K562 (cell line): ENCODE measurements around the gene ZNF493. TPM values are rescaled to one million over a fixed set of nuclear protein-coding genes. Genes with fewer than 3 reads are reported as not detected.

Experiments used
- CCAR2 ChIP-seq: fragments of 200-400 bp; formaldehyde crosslinking; IDR thresholded peaks from 2 replicates; pipeline ENCODE4 v1.6.1; 2017; ENCODE audit warnings: mild to moderate bottlenecking, low read depth, low read length
- CEBPG ChIP-seq, 3 experiments: fragments of 200-800 bp in 1 of 3; sonication (Bioruptor generic) in 1 of 3; sonication (generic) in 1 of 3; formaldehyde crosslinking in 1 of 3; IDR thresholded peaks in 2 of 3; conservative IDR thresholded peaks in 1 of 3; 2 replicates each; pipeline versions ENCODE4 v1.6.1 to v1.8.0; 2016 to 2022; ENCODE audit warnings: missing compliant biosample characterization in 2 of 3, missing genetic modification characterization in 2 of 3, mild to moderate bottlenecking in 1 of 3, missing genetic modification reagents in 1 of 3
- EHMT2 ChIP-seq: fragments of 450-650 bp; IDR thresholded peaks from 2 replicates; pipeline ENCODE4 v1.6.1; 2018; ENCODE audit warnings: antibody characterized with exemption
- FOS ChIP-seq: IDR thresholded peaks from 3 replicates; pipeline ENCODE4 v1.6.1; 2011; ENCODE audit not compliant: insufficient read length; ENCODE audit errors: extremely low read depth
- NFIC ChIP-seq: fragments of 450-650 bp; IDR thresholded peaks from 2 replicates; pipeline ENCODE4 v1.6.1; 2017; ENCODE audit warnings: mild to moderate bottlenecking, inconsistent platforms
- SMAD3 ChIP-seq: fragments of 450-650 bp; formaldehyde crosslinking; conservative IDR thresholded peaks from 2 replicates; pipeline ENCODE4 v1.4.0; 2020; ENCODE audit warnings: mild to moderate bottlenecking
- STAG1 ChIP-seq: sonication (generic); formaldehyde crosslinking; IDR thresholded peaks from 2 replicates; pipeline ENCODE4 v1.5.0; 2020; ENCODE audit warnings: missing genetic modification reagents, borderline replicate concordance
- SUPT5H ChIP-seq: fragments of 450-650 bp; IDR thresholded peaks from 2 replicates; pipeline ENCODE4 v1.6.1; 2016
- YY1 ChIP-seq, 3 experiments: IDR thresholded peaks; 2 replicates each; pipeline ENCODE4 v1.6.1; 2011; ENCODE audit warnings: low read length in 2 of 3, mild to moderate bottlenecking in 2 of 3, moderate library complexity in 2 of 3, borderline replicate concordance in 1 of 3, control low read depth in 1 of 3, low read depth in 1 of 3; ENCODE audit not compliant: insufficient read depth in 3 of 3, insufficient replicate concordance in 2 of 3, control insufficient read depth in 1 of 3, insufficient read length in 1 of 3; ENCODE audit errors: extremely low read depth in 1 of 3
- ZFPM2 ChIP-seq: fragments of 250-450 bp; sonication (Bioruptor Pico); IDR thresholded peaks from 2 replicates; pipeline ENCODE4 v1.5.1; 2022; ENCODE audit warnings: mild to moderate bottlenecking
- ZNF76 ChIP-seq: fragments of 250-450 bp; sonication (Bioruptor Pico); IDR thresholded peaks from 2 replicates; pipeline ENCODE4 v1.4.0; 2020; ENCODE audit warnings: mild to moderate bottlenecking, moderate library complexity, borderline replicate concordance
- polyA plus RNA-seq, 8 experiments: library from polyadenylated mRNA; depleted of rRNA in 4 of 8; stranded (reverse) in 5 of 8; unstranded in 3 of 8; fragments of >200 nt; fragmentation: Nextera tagmentation in 2 of 8; fragmentation: Illumina TruSeq in 1 of 8; extraction: Ambion mirVana in 2 of 8; extraction: Trizol in 1 of 8; gene quantifications; 2 replicates each; pipeline versions ENCODE4 v1.2.1 to v1.2.3, GENCODE V29; 2011 to 2014; ENCODE audit warnings: inconsistent platforms in 1 of 8, missing spikeins in 1 of 8
- total RNA-seq, 7 experiments: library from RNA; depleted of rRNA in 6 of 7; stranded (reverse); fragments of >200 nt in 6 of 7; fragmentation: Illumina TruSeq in 2 of 7; extraction: Trizol in 2 of 7; gene quantifications; 2 replicates each; pipeline versions ENCODE4 v1.2.1 to v1.2.3, GENCODE V29; 2011 to 2021; ENCODE audit warnings: low replicate concordance in 1 of 7
- TF ChIP-seq, protein P1 (sequence below), 2 experiments: fragments of 450-650 bp; IDR thresholded peaks; 2 replicates each; pipeline ENCODE4 v1.6.1; 2018; ENCODE audit warnings: mild to moderate bottlenecking in 2 of 2, low read depth in 1 of 2; ENCODE audit not compliant: partially characterized antibody in 2 of 2
- TF ChIP-seq, protein P2 (sequence below), 2 experiments: fragments of 450-650 bp in 1 of 2; sonication (generic) in 1 of 2; formaldehyde crosslinking in 1 of 2; IDR thresholded peaks; 2 replicates each; pipeline versions ENCODE4 v1.7.1 to v1.9.0; 2016 to 2022; ENCODE audit warnings: inconsistent platforms in 1 of 2, mild to moderate bottlenecking in 1 of 2, missing genetic modification reagents in 1 of 2

ZNF493 gene
- total and polyA plus RNA-seq, 9 of the 15 experiments (the other 6 are each of a cell fraction or from before 2014, with no cell fraction given) = 5.0 to 18.6 (median 12.2) TPM

DNA sequence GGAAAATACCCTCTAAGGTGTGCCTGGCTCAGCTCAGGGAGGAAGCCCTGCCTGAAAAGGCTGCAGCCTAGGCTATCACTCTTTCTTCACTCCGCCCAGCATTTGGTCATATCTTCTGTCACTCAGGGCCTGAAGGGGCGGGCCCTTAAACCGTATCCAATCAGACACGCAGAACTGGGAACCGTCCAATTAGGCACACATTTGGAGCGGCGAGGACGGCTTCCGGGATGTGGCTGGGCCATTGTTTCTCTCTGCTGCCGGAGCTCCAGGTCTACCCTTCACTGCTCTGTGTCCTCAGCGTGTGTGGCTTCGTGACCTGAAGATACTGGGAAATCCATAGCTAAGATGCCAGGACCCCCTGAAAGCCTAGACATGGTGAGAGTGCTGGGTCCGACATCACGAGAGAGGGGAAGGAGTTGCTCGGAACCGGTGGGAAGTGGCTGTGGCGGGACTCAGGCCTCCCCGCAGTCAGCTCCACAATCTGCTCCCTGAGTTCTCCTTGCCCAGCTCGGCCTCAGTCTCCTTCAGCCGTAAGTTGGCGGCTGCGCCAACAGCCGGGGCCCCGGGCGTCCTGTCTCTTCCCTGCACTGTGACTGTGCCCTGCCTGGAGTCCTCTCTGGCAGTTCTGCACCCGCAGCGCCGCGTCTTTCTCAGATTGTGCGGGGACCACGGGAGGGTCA is at the start of gene ZNF493 (continued):
- TF ChIP-seq SMAD3 = no peak
- peak; percentile 86 for TF ChIP-seq FOS
- no peak for TF ChIP-seq ZFPM2 (CRISPR knock-in tag)
- no peak for TF ChIP-seq STAG1 (CRISPR knock-in tag)
- TF ChIP-seq SUPT5H = peak; percentile 86
- 0 out of 2 replicates have a peak, but pooled peaks have one; percentile 25 for TF ChIP-seq CEBPG (CRISPR knock-in tag; IDR thresholded peaks at IDR 0.05)
- no peak for TF ChIP-seq CEBPG (tag; conservative IDR thresholded peaks at IDR 0.05 in 1 of 2, IDR thresholded peaks at IDR 0.05 in 1 of 2)
- TF ChIP-seq, protein P1, sequence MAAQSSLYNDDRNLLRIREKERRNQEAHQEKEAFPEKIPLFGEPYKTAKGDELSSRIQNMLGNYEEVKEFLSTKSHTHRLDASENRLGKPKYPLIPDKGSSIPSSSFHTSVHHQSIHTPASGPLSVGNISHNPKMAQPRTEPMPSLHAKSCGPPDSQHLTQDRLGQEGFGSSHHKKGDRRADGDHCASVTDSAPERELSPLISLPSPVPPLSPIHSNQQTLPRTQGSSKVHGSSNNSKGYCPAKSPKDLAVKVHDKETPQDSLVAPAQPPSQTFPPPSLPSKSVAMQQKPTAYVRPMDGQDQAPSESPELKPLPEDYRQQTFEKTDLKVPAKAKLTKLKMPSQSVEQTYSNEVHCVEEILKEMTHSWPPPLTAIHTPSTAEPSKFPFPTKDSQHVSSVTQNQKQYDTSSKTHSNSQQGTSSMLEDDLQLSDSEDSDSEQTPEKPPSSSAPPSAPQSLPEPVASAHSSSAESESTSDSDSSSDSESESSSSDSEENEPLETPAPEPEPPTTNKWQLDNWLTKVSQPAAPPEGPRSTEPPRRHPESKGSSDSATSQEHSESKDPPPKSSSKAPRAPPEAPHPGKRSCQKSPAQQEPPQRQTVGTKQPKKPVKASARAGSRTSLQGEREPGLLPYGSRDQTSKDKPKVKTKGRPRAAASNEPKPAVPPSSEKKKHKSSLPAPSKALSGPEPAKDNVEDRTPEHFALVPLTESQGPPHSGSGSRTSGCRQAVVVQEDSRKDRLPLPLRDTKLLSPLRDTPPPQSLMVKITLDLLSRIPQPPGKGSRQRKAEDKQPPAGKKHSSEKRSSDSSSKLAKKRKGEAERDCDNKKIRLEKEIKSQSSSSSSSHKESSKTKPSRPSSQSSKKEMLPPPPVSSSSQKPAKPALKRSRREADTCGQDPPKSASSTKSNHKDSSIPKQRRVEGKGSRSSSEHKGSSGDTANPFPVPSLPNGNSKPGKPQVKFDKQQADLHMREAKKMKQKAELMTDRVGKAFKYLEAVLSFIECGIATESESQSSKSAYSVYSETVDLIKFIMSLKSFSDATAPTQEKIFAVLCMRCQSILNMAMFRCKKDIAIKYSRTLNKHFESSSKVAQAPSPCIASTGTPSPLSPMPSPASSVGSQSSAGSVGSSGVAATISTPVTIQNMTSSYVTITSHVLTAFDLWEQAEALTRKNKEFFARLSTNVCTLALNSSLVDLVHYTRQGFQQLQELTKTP (IDR thresholded peaks at IDR 0.05; ENCODE audit: low read depth in 1 of 2, partially characterized antibody in 2 of 2) = peak in 1 of 2 experiments; percentile 37
- TF ChIP-seq NFIC = no peak
- TF ChIP-seq ZNF76 (CRISPR knock-in tag) = no peak
- peak in 1 of 3 experiments; percentile 36 for TF ChIP-seq YY1 (IDR thresholded peaks at IDR 0.05; ENCODE audit: borderline replicate concordance in 1 of 3, control insufficient read depth in 1 of 3, extremely low read depth in 1 of 3, insufficient read depth in 3 of 3, insufficient read length in 1 of 3, insufficient replicate concordance in 2 of 3, low read depth in 1 of 3, low read length in 2 of 3)
- TF ChIP-seq EHMT2 = peak; percentile 66; the same call in 1 of the 2 replicates
- TF ChIP-seq CCAR2 = no peak
- TF ChIP-seq, protein P2, sequence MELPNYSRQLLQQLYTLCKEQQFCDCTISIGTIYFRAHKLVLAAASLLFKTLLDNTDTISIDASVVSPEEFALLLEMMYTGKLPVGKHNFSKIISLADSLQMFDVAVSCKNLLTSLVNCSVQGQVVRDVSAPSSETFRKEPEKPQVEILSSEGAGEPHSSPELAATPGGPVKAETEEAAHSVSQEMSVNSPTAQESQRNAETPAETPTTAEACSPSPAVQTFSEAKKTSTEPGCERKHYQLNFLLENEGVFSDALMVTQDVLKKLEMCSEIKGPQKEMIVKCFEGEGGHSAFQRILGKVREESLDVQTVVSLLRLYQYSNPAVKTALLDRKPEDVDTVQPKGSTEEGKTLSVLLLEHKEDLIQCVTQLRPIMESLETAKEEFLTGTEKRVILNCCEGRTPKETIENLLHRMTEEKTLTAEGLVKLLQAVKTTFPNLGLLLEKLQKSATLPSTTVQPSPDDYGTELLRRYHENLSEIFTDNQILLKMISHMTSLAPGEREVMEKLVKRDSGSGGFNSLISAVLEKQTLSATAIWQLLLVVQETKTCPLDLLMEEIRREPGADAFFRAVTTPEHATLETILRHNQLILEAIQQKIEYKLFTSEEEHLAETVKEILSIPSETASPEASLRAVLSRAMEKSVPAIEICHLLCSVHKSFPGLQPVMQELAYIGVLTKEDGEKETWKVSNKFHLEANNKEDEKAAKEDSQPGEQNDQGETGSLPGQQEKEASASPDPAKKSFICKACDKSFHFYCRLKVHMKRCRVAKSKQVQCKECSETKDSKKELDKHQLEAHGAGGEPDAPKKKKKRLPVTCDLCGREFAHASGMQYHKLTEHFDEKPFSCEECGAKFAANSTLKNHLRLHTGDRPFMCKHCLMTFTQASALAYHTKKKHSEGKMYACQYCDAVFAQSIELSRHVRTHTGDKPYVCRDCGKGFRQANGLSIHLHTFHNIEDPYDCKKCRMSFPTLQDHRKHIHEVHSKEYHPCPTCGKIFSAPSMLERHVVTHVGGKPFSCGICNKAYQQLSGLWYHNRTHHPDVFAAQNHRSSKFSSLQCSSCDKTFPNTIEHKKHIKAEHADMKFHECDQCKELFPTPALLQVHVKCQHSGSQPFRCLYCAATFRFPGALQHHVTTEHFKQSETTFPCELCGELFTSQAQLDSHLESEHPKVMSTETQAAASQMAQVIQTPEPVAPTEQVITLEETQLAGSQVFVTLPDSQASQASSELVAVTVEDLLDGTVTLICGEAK (IDR thresholded peaks at IDR 0.05) = peak; percentile 85
- TF ChIP-seq, protein P2 (CRISPR knock-in tag; IDR thresholded peaks at IDR 0.05) = no peak
